Tongue (tissue), 2 donors: ENCODE results near the gene SNORC. TPM values are rescaled to one million over a fixed set of nuclear protein-coding genes. Genes with fewer than 3 reads are reported as not detected.
"Not testable (repeated sequence)": the region's sequence is repeated elsewhere in the genome, so short reads cannot be mapped to it uniquely, and the experiment has no call there.

ENCODE experiments used
- DNase-seq: peaks from one replicate; pipeline ENCODE4 v3.0.0-alpha.2; 2015
- total RNA-seq: library from RNA; depleted of rRNA; stranded (reverse); fragments of >200 nt; gene quantifications from one replicate; pipeline ENCODE4 v1.2.3, GENCODE V29; 2014

The SNORC gene
- total RNA-seq: 0.41 TPM

- no peak for DNase-seq
Observed at GRCh38 chr2:232870018-232870765, at the start of gene SNORC. Gene SNORC, plus strand, starts transcription at chr2:232870264. Its CDS starts 78 bp downstream, at chr2:232870342.

DNA sequence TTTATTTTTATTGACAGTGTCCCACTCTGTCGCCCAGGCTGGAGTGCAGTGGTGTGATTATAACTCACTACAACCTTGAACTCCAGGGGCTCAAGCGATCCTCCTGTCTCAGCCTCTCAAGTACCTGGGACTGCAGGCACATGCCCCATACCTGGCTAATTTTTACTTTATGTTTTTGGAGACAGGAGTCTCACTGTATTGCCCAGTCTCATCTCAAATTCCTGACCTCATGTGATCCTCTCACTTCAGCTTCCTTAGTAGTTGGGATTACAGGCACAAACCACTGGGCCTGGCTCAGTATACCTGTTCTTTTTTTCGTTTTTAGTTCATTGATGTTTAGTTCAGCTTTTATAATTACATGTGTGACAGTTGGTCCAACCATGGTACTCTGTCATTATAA is 40.1 kb upstream of the SNORC start:
- DNase-seq: no peak

GRCh38 chr2:232831496-232831895 is 38.6 kb upstream of the SNORC start:
- DNase-seq: no peak

GRCh38 chr2:232833830-232834229 is 36.2 kb upstream of the SNORC start:
- no peak for DNase-seq

GRCh38 chr2:232835687-232836208 is 34.3 kb upstream of the SNORC start:
- DNase-seq: peak; percentile 10

DNA sequence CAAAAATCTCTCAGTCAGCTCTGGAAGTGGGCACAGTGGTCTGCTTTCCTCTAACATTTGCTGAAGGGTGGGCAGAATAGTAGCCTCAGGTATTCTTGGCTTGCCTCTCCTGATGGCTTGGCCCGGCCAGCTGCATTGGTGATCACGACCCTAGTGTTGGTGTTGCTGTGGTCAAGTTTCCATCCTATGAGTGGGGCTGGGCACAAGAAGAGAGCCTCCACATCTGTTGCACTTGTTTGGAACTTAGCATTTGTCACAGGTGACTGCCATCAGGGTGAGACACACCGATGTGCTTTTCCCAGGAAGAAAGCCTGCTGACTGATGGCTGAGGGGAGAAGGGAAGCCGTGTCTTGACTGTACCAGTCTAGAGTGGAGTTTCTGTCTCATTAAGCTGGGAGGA is 33.1 kb upstream of the SNORC start:
- no peak for DNase-seq

DNA sequence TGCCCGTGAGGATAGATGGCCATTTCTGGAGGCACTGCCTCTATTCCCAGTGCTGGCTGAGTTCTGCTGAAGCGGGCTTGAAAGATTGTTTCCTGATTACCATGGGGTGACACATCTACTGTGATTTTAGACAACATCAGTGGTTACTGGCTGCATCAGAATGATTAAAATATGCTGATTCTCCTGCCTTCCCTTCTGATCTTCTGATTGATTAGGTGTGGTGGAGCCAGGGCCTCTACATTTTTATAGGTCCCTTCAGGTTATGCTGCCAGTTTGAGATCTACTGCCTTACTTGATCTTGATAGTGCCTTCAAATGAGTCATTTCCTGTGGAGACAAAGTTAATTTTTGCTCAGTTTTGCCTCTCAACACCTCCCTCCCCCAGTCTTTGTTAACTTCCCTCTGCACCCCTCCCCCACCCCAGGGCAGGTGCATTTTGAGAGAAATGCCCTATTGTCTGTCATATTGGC is 31.6 kb upstream of the SNORC start:
- no peak for DNase-seq

GRCh38 chr2:232839411-232840079 is 30.5 kb upstream of the SNORC start:
- DNase-seq: peak; percentile 37

- no peak for DNase-seq
Observed at GRCh38 chr2:232842689-232843088, 27.4 kb upstream of the SNORC start.

DNA sequence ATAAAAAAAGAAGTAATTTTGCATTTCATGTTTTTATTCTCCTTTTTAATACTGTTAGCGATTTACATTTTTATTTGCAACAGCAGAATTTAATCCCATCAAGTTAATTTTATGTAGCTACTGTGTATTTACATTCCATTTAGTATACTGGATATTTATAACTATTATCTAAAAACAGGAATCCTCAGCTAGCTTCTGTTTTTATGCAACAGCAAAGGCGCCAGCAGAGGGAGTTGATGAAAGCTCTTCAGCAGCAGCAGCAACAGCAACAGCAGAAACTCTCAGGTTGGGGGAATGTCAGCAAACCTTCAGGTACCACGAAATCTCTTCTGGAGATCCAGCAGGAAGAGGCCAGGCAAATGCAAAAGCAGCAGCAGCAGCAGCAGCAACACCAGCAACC is 26.2 kb upstream of the SNORC start:
- no peak for DNase-seq

- DNase-seq: no peak
Observed at GRCh38 chr2:232846055-232846454, 24.0 kb upstream of the SNORC start.

DNA sequence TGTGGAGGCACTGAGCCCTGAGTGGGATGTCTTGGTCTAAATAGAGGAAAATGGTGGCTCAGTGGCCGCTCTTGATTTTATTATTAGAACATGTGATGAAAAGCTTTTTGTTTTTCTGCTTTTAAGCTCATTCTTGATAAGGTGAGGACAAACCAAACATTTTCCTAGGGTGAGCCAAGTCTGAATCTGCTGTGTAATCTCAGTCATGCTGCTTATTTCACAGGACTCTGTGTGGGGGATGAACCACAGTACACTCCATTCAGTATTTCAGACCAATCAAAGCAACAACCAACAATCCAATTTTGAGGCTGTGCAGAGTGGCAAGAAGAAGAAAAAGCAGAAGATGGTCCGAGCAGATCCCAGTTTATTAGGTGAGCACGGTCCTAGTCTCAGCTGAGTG is 20.0 kb upstream of the SNORC start:
- no peak for DNase-seq

DNA sequence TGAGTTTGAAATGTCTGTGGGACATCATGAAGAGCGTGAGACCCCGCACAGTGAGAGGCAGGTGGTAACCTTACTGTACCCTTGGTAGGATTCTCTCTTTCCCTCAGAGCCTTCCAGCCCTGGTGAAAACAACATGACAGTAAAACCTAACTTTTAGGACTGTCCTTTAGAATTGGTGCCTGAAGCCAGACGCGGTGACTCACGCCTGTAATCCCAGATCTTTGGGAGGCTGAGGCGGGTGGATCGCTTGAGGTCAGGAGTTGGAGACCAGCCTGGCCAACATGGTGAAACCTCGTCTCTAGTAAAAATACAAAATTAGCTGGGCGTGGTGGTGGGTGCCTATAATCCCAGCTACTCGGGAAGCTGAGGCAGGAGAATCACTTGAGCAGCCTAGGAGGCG is 18.0 kb upstream of the SNORC start:
- DNase-seq: not testable (repeated sequence)

GRCh38 chr2:232852676-232853075 is 17.4 kb upstream of the SNORC start:
- no peak for DNase-seq

GRCh38 chr2:232854082-232854481 is 16.0 kb upstream of the SNORC start:
- DNase-seq: no peak

DNA sequence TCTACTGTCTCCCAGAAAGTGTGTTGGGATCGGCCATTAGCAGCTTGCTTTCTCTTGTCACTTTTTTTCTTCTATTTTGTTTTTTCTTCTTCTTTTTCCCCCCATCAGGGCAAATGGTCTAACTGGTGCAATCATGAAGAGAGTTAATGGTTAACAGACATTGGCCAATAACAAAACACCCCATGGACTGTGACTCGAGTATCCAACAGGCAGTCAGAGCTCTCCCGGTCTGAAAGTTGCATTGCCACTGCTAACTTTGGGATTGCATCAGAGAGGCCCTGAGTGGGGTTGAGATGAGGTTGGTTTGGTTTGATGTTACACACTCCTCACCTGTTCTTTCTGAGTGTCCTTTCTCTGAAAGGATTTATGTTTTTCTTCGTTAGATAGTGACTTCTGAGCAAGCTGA is 12.9 kb upstream of the SNORC start:
- DNase-seq: no peak

DNA sequence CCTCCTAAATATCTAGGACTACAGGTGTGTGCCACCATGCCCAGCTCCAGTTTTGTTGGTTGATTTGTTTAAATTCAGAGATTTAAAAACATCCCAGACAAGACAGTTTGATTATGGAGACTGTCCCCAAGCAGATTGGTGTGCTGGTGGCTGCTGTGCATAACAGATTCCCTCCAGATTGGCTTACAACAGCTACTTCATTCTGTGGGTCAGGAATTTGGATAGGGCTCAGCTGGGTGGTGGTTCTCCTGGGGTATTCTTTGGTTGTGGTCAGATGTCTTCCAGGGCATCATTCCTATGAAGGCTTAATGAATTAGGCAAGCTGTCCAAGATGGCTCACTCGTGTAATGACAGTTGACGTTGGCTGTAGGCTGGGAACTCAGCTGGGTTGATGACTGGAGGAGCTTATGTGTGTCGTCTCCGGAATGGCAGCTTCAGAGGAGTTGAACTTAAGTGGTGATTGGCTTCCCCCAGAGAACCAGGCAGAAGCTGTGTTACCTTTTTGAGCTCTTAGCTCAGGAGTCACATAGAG is 10.6 kb upstream of the SNORC start:
- no peak for DNase-seq

GRCh38 chr2:232860593-232861241 is 9.3 kb upstream of the SNORC start:
- DNase-seq: no peak

GRCh38 chr2:232861353-232861752 is 8.7 kb upstream of the SNORC start:
- DNase-seq: no peak

DNA sequence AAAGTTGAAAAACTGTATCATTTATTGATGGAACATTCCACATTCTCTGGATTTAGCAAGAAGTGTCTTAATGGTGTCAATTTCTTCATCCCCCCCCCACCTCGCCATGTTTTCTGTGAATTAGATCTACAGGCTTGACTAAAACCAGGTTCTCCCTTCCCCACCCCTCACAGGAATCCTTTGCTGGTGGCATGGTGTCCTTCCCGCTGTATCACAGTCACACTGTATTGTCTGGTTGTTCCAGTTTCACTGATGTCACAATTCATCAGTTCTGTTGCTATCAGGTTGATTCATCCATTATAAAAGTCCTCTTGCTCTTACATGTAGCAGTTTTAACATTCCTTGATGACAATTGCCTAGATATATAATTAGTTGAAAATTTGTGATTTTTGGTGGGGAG is 6.1 kb upstream of the SNORC start:
- DNase-seq: no peak

DNA sequence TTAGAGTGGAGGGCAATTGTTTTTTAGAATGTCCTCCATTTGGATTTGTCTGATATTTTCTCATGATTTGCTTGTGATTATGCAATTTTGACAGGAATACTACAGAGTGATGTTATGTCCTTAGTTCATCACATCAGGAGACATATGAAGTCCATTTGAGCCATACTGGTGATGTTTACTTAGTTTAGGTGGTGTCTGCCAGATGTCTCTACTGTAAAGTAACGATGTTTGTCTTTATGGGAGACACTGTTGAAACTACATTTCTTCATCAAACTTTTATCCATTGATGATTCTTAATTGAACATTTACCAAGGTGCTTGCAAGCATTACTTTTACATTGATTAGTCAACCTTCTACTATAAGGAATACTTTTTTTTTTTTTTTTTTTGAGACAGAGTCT is 4.9 kb upstream of the SNORC start:
- DNase-seq: no peak

GRCh38 chr2:232866104-232866503 is 4.0 kb upstream of the SNORC start:
- no peak for DNase-seq
